NAMALWA (cell line): ENCODE results near the gene DCP2.

ENCODE experiments used
- DNase-seq: peaks from one replicate; pipeline ENCODE4 v3.0.0-alpha.2; 2015; ENCODE audit warnings: low spot score

Gene DCP2

DNA sequence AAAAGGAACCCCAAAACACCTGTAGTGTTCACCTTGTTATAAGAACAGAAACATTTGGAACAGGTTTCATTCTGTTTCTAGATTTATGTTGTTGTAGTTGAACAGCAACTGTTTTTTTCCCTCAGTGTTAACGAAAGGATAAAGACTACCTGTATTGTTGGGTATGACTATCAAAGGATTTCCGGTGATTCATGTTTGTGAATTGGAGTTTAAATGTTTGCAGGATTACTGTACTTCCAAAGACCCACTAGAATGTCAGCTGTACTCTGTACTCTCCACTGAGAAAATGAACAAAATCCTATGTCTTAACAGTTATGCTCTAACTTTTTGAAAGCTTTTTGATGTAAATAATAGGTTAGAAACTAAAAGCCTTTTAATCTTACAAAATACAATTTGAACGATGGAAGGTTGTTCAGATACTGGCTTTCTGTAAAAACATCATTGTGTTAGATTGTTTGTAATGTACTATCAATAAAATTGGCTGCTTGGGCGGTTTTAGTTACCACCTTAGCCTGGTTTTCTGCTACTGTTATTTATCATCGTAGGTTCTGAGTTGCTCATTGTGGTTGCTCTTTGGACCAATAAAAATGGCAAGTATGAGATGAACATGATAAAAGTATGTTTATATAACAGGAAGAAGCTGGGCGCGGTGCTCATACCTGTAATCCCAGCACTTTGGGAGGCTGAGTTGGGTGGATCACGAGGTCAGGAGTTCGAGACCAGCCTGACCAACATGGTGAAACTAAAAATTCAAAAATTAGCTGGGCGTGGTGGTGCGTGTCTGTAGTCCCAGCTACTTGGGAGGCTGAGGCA, 44.1 kb downstream of the DCP2 start:
- no peak for DNase-seq

- peak; percentile 72 for DNase-seq
Observed at GRCh38 chr5:113022661-113023060, 46.1 kb downstream of the DCP2 start.

- no peak for DNase-seq
Observed at GRCh38 chr5:113024076-113024697, 47.6 kb downstream of the DCP2 start.

- DNase-seq: no peak
Observed at GRCh38 chr5:113025596-113025995, 49.0 kb downstream of the DCP2 start.

DNA sequence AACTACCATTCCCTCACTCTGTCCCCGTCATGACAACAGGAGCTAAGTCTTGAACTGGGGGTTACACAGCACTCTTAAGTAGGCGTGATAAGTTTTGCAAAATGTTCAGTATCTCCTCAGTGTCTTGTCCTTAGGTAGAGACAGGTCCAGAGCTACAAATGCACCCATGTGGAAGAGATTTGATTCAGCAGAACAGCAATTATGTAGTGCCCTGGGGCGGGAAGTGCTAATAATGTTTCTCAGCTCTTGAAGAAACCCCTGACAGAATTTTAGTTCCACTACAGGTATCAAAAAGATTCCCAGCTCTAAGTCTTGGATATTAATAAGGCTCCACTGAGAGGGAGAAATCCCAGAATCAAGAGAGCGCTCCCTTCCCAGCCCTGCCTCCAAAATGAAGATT, 49.6 kb downstream of the DCP2 start:
- no peak for DNase-seq

GRCh38 chr5:113027015-113027414, 50.4 kb downstream of the DCP2 start:
- no peak for DNase-seq

- DNase-seq: no peak
Observed at GRCh38 chr5:113027431-113027830, 50.8 kb downstream of the DCP2 start.

GRCh38 chr5:113029614-113030013, 53.0 kb downstream of the DCP2 start:
- DNase-seq: no peak

- DNase-seq: no peak
Observed at GRCh38 chr5:113031104-113031503, 54.5 kb downstream of the DCP2 start.

DNA sequence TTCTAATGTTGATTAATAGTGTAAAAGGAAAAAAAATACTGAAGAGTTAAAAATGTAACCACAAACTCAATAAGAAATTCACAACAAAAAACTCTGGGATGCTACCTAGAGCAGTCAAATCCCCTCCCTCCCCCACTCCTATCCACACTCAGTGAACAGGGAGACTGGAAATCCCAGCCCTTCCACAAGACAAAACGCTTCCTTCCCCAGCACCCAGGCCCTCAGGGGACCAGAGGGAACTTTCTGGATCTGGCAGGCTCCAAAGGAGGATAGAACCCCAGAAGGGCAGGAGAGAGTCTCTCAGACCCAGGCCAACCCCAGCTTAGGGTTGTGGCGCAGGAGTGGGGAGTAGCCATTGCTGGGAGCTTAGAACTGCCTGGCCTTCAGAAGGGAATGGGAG, 55.0 kb downstream of the DCP2 start:
- no peak for DNase-seq

DNA sequence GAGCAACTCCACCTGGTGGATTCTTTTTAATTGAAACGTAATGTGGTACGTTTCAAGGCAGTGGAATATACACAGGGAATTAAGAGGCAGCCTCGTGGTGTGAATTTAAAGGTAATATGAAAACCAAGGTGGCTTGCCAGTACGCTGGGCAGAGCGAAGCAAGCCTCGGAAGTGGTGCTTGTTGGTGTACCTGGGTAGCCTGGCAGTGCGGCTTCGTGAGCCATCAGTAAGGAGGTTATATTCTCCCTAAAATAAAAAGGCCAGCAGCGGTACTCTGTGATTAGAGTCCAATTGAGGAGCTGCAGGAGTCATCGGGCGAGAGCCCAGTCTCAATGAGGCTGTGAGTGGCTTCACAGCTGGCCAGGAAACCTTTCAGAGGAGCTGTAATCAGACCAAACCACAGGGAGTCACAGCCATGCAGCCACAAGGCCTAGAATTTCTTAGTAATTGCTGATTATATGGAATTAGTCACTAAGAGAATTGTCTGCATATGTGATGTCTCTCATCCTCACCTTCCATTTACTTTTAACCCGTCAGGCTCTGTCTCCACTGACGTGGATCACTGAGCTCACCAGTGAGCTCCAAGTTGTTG, 57.7 kb downstream of the DCP2 start:
- DNase-seq: no peak

DNA sequence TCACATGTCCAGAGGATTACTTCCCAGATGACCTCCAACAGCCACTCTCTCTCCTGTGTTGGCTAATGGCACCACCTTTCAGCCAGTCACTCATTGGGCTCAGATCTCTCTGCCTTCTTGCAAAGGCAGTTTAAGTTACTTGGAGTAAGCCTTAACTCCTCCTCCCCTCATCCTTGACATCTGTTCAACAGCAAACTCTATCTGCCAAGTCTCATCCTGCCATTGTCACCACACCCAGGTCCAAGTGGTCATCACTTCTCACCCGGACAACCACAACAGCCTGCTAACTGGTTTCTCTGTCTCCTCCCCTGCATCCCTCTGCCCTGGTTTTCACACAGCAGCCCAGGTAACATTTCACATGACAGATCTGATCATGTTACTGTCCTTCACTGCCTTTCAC, 58.5 kb downstream of the DCP2 start:
- no peak for DNase-seq

GRCh38 chr5:113036321-113036720, 59.7 kb downstream of the DCP2 start:
- no peak for DNase-seq

DNA sequence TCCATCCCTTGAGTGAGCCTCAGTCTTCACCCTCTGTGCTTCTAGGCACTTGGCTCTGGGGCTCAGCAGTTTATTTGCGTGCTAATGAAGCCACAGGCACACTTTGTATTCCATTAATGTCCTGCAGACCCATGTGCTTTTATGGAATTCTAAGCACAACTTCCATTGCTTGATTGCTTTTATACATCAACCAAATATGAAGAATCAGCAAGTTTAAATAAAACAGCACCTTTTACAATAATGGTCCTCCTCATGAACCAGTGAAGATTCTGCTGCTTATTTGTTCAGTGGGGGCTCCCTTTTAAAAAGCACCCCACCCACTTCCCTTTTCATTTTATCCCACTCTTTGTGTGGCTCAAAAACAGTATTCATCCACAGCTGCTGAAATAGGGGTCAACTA, 60.2 kb downstream of the DCP2 start:
- no peak for DNase-seq

DNA sequence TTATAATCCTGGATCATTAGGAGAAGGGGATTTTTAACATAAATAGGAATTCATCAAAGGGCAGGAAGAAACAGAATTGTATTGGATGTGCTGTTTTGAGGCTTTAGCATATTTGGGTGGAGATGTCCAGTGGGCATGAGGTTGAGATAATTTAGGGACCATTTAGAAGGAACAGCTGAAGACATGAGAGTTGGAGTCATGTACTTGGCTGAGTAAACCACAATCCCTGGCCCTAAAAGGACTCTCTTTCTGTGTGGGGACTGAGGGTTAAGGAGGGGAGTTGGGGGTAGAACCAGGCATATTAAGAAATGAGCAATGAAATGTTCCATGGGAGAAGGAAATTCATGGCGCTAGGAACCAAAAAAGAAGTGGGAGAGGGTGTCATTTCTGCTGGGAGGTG, 61.5 kb downstream of the DCP2 start:
- DNase-seq: no peak

GRCh38 chr5:113038714-113039113, 62.1 kb downstream of the DCP2 start:
- no peak for DNase-seq

DNA sequence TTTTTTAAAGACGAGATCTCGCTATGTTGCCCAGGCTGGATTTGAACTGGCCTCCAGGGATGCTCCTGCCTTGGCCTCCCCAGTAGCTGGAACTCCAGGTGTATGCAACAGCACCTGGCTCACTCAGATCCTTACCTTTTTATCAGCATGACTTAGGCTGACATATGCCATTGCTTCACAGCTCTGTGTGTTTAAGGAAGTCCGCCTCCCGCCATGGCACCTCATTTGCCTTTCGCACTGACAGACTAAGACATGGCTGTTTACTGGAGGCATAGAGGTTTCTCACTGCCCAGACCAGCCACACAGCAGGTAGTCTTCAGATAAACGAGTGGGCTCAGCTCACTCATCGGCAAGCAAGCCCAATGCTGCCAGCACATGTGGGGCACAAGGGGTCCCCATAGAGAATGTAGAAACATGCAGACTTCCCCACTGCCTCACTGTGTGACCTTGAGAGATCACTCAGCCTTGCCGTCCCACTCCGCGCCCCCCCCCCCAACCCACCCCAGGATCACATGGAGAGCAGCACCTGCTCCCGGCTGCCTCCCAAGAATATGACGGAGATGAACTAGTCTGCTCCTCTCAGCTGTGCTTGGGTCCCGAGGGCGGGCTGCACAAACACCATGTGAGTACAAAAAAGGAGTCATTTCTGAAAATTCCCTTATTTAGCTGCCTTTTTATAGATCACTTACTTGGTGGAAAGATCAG, 62.8 kb downstream of the DCP2 start:
- no peak for DNase-seq

- no peak for DNase-seq
Observed at GRCh38 chr5:113039934-113040285, 63.3 kb downstream of the DCP2 start.

- DNase-seq: no peak
Observed at GRCh38 chr5:113040672-113041260, 64.2 kb downstream of the DCP2 start.

DNA sequence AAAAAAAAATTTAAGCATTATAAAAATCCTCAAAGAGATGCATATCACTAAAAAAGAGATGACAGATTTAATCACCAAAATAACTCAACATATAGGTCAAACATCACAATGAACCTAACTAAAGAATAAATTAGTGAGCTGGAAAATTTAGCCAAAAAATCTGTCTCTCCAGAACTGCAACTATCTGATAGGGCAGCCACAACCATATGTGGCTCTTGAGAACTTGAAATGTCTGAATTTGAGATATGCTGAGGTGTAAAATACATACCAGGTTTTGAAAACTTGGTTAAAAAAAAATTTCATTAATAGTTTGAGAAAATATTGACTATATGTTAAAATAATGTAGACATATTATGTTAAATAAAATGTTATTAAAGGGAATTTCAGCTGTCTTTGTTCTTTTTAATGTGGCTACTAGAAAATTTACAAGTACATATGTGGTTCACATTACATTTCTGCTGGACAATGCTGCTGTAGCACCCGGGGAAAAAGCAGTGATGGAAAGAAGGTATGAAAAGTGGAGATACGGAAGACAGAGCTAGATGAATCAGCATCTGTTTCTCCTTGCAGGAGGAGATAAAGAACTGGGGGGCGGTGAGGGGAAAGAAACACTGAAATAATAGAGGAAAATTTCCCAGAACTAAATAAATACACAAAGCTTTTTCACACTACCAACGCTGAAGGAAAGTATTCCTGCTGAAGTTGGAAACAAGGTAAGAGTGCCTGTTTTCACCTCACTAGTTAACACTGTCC, 66.1 kb downstream of the DCP2 start:
- DNase-seq: no peak

DNA sequence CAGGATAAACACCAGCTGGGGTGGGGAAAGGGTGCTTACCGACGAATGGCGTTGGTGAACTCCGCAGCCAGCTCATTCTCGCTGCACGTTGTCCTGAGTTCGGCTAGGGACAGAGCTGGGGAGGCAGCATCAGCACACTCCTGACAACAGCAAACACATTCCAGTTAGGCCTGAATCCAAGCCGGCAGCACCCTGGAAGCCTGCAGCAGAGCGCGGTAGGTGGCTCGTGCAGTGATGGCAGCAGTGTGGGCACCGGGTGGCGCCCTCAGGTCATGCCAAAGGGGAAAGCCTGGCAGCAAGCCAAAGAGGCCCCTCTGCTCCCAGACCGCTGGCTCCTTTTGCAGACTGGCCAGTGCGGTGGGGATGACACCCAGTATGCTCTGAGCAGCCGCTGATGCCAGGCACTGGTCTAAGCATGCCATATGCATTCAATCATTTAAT, 66.9 kb downstream of the DCP2 start:
- DNase-seq: peak; percentile 26
